ENCODE results near the gene GFPT1.
"Not testable (repeated sequence)": the region's sequence is repeated elsewhere in the genome, so short reads cannot be mapped to it uniquely, and the experiment has no call there.

Gene GFPT1

GRCh38 chr2:69386789-69387734, at the start of gene GFPT1:
TSS of gene GFPT1 (minus strand) at chr2:69387227. CDS start at chr2:69387071, 156 bp downstream.
- peak; percentile 80 for DNase-seq (ENCODE audit: low read depth, low spot score)

DNA sequence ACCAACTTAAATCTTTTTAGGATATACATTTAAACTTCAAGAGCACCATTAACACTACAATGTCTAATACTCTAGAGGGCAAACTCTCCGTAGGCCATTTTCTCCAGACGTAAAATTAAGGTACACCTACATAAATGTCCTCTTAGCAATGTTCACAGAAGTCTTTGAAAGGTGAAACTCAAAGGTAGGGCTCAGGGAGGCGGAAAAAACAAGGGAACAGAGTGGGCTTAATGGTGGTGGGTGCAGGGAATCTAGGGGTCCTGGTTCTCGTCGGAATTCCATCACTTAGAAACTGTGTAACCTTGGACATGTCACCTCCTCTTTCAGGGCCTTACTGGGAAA, 49.5 kb upstream of the GFPT1 start:
- no peak for DNase-seq (ENCODE audit: low read depth, low spot score)

DNA sequence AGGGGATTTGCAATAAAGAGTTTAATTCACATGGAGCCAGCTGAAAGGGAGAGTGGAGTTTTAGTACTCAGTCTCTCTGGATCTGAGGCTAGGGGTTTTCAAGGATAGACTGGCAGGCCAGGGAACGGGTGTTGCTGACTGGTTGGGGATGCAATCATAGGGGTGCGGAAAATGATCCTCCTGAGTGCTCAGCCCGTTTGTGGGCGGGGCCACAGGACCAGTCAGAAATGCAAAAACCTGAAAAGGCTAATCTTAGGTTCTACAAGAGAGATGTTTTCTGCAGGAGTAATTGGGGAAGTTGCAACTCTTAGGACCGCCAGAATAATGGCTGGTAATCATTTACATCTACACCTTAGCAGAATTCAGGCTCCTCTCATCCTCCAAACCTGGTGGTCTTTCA, 47.7 kb upstream of the GFPT1 start:
- no peak for DNase-seq (ENCODE audit: low read depth, low spot score)

DNA sequence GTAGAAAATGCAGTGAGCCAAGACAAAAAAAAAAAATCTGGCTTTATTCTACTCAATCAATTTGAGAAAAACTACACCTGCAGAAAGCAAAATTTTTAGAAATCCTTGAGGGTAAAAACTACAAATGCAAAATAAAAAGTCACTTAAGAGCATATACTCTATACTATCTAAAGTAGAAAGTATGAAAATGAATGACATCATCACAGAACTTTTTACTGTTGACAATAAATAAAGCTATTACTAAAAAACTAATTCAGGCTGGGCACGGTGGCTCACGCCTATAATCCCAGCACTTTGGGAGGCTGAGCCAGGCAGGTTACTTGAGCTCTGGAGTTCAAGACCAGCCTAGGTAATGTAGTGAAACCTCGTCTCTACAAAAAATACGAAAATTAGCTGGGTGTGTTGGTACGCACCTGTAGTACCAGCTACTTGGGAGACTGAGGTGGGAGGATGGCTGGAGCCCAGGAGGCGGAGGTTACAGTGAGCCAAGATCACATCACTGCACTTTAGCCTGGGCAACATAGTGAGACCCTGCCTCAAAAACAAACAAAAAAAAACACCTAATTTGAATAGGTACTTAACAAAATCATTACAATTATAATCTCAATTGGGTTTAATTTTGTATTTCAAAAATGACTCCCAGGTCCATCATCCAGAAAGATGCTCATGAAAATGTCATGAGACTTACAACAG, 42.6 kb upstream of the GFPT1 start:
- no peak for DNase-seq (ENCODE audit: low read depth, low spot score)

DNA sequence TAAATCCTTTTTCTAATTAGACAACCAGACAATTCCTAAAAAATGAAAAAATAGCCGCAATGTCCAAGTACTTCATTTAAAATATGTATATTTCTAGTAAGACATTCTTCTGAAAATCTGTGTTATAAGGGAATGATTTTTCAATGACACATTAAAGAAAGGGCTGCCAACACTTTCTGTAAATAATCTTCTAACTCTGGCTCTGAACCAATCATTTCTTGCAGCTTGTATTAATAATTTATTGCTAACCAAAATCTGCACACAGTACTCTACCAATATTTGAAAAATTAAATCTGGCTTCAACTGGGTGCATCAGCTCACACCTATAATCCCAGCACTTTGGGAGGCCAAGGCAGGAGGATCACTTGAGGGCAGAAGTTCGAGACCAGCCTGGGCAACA, 42.0 kb upstream of the GFPT1 start:
- no peak for DNase-seq (ENCODE audit: low read depth, low spot score)

GRCh38 chr2:69424419-69424818, 37.4 kb upstream of the GFPT1 start:
- DNase-seq (ENCODE audit: low read depth, low spot score) = no peak

GRCh38 chr2:69422198-69422597, 35.2 kb upstream of the GFPT1 start:
- no peak for DNase-seq (ENCODE audit: low read depth, low spot score)

DNA sequence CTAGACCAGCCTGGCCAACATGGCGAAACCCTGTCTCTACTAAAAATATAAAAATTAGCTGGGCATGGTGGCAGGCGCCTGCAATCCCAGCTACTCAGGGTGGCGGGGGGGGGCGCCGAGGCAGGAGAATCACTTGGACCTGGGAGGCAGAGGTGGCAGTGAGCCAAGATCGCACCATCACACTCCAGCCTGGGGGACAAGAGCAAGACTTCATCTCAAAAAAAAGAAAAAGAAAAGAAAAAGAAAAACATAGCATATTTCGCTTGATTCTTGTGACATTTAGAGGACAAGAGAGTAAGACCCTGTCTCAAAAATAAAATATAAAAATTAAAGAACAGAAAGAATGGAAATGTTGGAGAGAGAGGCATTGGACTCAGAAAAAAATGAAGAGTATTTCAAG, 32.1 kb upstream of the GFPT1 start:
- DNase-seq (ENCODE audit: low read depth, low spot score) = not testable (repeated sequence)

GRCh38 chr2:69416147-69416546, 29.1 kb upstream of the GFPT1 start:
- DNase-seq (ENCODE audit: low read depth, low spot score) = no peak

DNA sequence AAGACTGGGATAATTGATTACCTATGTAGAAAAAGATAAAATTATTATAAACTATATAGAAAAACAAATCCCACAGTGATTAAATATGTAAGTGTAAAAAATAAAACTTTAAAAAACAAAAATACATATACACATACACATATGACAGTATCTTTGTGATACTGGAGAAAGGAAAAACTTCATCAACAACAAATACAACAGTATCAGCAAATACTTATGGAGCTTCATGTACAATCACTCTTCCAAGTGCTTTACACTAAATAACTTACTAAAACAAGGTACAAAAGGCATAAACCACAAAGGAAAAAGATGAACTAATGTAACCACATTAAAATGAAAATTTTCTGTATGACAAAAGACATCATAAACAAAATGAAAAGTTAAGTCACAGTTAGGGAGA, 24.1 kb upstream of the GFPT1 start:
- no peak for DNase-seq (ENCODE audit: low read depth, low spot score)

DNA sequence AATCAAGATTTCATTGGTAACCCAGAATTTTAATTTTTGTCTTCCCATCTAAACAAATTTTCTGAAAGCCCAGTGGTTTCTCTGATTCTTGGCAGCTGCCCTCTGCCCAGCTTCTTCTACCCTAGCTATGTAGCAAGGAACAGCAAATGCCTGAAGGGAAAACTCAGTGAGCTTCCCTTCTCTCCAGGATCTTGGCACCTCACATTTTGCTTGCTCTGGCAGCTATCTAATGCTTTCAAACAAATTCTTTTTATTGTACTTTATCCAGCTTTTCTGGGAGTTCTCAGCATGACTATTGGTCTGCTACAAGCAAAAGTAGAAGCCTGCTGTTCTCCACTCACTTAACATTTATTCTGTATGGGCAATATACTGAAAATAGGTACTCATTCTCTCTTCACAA, 18.3 kb upstream of the GFPT1 start:
- DNase-seq (ENCODE audit: low read depth, low spot score) = no peak

DNA sequence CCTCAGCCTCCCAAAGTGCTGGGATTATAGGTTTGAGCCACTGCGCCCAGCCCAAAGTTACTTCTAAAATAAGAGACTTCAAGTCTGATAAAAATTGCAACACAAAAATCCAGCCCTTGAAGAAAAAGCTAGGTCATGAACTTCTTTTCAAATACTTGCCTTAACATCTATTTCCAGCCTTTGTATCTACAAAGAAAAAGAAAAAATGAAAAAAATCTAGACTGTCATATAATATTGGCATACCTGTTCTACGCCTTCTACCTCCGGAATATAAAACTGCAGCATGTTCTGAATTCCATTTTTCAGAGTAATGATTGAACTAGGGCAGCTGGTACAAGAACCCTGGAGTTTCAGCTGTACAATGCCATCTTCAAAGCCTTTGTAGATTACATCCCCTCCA, 13.1 kb upstream of the GFPT1 start:
- no peak for DNase-seq (ENCODE audit: low read depth, low spot score)

GRCh38 chr2:69397234-69397633, 10.2 kb upstream of the GFPT1 start:
- no peak for DNase-seq (ENCODE audit: low read depth, low spot score)

DNA sequence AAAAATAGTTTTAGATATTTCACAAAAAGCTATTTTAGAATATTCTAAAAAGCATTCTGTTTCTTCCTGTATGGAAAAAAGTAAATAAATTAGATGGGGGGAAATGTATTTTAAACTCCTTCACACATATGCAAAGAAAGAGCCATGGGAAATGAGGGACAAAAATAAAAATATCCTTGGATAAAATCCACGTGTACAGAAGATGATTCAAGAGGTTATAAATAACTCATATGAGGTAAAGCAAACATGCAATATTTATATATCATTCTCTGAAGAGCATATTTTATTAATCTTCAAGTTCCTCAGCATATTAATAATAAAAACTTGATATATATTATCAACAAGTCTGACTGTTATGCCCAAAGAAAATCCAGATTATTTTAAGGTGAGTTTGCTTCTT, 8.8 kb upstream of the GFPT1 start:
- DNase-seq (ENCODE audit: low read depth, low spot score) = no peak

- DNase-seq (ENCODE audit: low read depth, low spot score) = no peak
Observed at GRCh38 chr2:69393963-69394362, 6.9 kb upstream of the GFPT1 start.

GRCh38 chr2:69390471-69390870, 3.4 kb upstream of the GFPT1 start:
- no peak for DNase-seq (ENCODE audit: low read depth, low spot score)

DNA sequence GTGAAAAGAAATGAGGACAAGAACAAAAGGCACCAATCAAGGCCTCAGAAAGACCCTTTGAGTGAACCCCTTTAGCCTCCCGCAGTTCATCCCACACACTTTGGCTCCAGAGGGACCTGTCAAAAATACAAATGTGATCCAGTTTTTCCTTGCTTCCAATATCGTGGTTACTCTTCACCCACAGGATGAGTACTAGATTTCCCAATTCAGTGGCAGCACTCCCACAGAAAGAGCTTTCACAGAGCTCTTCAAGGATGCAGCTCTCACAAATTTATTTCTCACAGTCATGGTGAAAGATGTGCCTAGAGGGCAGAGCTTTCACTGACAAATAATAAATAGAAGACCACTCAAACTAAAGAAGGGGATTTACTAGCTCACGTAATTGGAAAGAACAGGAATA, 3.0 kb upstream of the GFPT1 start:
- no peak for DNase-seq (ENCODE audit: low read depth, low spot score)

DNA sequence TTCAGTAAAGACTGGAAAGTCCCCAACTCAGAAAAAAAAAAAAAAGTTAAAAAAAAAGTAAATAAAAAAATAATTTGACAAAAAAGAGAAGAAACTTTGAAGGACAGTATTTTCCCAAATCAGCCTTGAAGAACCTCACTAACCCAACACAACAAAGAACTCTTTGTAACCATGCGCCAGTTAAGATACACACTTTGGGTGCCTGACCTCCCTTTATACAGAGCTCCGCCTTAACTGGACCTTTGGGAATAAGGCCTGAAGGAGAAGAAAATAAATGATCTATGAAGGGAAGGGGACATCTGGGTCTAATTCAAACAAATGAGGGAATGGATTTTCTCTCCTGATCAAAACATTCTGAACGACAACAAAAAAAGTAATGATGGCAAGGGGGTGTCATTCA, 2.2 kb upstream of the GFPT1 start:
- no peak for DNase-seq (ENCODE audit: low read depth, low spot score)

DNA sequence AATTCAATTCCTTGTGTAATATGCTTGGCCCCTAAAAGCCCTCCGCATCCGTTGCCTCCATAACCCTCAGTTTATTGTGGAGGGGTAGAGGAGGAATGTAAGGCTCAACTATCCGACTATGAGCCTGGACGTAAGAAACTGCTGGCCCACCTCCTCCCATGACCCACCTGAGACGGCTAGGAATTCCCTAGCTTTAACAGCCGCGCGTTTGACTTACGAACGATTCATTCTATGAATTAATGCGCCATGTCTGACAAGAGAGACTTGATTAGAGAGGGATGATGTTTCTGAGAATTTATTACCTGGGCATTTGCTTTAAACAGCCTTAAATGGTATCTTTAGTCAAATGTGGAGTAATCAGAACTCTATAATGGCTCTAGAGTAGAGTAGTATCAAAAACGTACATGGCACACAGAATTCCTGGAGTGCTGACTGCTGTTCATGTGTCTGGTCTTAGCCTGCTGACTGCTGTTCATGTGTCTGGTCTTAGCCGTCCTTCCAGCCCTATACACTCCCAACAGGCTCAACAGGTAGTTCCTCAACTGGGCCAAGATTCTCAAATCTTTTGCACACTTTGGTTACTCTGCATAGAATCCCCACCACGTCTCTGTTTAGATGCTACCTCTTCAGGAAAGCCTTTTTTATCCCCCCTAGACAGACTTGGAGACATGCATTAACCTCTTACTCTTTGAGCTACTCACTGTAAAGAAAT, 899 bp upstream of the GFPT1 start:
- no peak for DNase-seq (ENCODE audit: low read depth, low spot score)

DNA sequence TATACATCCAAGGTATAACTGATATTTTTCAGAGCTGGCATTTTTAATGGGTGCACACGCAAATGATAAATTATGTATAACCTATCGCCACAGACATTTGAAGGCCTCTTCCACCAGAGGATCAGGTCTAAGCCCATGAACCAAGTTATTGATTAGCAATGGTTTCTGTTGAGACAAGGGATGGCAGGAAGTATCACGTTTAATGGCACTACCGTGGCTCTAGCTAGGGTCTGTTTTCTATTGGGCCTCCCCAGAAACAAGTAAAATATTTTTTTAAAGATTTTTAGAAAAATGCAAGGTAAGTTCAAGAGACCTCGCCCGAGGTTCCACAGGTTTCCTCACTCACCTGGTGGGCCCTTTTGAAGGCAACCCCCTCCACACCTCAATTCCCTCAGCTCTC, 667 bp downstream of the GFPT1 start:
- no peak for DNase-seq (ENCODE audit: low read depth, low spot score)

DNA sequence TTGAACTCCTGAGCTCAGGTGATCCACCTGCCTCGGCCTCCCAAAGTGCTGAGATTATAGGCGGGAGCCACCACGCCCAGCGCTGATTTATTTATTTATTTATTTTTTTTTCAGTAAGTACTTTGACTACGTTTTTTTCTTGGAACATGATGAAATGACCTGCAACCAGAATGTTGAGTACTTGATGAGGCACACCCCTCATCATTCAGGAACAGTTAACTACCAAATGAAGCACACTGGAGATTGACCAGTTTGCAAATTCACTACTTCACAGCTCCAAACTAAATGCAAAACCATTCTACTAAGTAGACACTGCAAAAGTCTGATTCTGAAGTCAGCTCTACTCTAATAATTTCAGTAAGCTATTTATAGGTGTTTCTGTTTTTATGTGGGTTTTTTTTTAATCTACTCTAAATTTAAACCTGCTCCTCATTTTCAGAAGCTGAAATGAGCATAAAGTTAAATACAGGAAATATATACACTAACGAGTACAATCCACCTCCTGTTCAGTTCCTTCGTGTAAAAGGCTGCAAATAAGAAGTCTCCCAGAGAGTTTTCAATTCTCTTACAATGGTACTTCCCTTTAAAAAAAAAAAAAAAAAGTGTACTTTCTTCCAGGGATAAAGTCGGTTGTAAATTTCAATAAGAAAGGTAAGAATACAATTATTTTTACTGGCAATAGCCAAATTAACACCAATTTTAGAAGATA, 1.4 kb downstream of the GFPT1 start:
- DNase-seq (ENCODE audit: low read depth, low spot score) = no peak

- DNase-seq (ENCODE audit: low read depth, low spot score) = no peak
Observed at GRCh38 chr2:69384618-69385081, 2.4 kb downstream of the GFPT1 start.
